T47D (cell line): Measurements from ENCODE around the gene PVRIG.
A peak's percentile ranks its signal among the peaks of the same experiment; 100 is the strongest.
"Not testable (repeated sequence)": the region's sequence is repeated elsewhere in the genome, so short reads cannot be mapped to it uniquely, and the experiment has no call there.

ENCODE experiments used
- DNase-seq, 2 experiments: peaks; one replicate each; pipeline versions ENCODE4 v3.0.0 to v3.0.0-alpha.2; 2011 to 2012; ENCODE audit warnings: low read depth in 1 of 2, low spot score in 1 of 2
- JUND ChIP-seq: IDR thresholded peaks from 2 replicates; pipeline ENCODE4 v1.6.1; 2012; ENCODE audit warnings: low read depth
- in situ Hi-C: cut with HindIII; loops from 2 replicates; pipeline ENCODE4 v1.10.0; 2016; ENCODE audit warnings: low sequenced_read_pairs, low pct_unique_long_range_greater_than_20kb

The PVRIG gene

DNA sequence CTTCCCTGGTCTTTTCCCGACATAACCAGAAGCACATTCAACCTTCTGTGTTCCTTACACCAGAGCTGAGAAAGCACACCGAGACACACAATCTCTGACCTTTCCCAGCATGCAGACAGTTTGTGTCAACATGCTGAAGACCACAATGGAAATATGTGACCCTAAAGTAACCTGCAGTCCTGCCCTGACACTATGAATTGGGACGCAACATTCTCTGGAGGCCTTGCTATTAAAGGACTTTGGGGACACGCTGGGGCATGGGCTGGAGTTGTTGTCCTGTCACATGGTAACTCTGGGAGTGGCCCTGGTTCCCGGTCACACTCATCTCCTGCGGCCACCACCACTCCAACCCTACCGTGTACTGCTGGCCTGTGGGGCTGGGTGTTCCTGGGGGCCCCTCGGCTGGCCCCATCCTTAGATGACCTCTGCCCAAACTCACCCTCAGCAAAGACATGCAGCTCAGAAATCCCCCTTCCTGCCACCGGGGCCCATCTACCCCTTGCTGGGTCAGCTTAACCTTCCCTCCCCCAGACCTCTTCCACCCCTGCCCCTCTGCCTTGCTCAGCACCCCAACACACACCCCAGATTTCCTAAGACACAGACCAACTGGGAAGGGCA, 25.3 kb downstream of the PVRIG start:
- DNase-seq, result peak in 1 of 2 experiments; percentile 4
- in situ Hi-C loops, result not testable (repeated sequence)

GRCh38 chr7:100246121-100246864, 26.5 kb downstream of the PVRIG start:
- DNase-seq, in situ Hi-C loops: not testable (repeated sequence)

DNA sequence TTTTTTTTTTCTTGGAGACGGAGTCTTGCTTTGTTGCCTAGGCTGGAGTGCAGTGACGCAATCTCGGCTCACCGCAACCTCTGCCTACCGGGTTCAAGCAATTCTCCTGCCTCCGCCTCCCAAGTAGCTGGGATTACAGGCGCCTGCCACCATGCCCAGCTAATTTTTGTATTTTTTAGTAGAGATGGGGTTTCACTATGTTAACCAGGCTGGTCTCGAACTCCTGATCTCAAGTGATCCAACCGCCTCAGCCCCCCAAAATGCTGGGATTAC, 27.1 kb downstream of the PVRIG start:
- in situ Hi-C loops, DNase-seq: not testable (repeated sequence)

DNA sequence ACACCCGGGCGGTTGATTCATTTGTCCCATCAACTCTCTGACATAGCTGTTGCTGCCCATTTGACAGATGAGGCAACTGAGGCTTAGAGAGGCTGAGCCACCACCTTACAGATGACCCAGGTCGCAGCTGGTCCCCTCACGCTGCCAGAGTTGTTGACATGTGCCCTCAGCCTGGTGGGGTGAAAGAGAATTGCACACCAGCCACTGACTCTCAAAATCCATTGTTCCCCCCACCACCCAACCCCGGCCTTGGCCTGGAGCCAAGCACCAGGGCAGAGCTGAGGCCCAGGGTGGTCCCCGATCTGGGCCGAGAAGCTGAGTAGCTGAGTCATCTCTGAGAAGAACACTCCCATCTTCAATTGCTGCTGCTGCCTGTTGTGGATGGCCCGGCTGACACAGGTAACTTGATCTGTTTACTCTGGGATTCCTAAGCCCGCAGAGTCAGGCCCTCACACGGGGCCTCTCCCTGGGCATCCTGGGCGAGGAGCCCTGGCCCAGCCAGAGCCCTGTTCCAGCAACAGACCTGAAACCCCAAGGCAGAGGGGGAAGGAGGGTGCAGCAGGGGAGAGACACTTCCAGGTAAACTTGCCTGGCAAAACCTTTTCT, 27.5 kb downstream of the PVRIG start:
- DNase-seq, result peak; percentile 47 to 77
- no peak for TF ChIP-seq JUND
- in situ Hi-C loops, result no loop called here

- no peak for DNase-seq
- no peak for TF ChIP-seq JUND
- in situ Hi-C loops, result no loop called here
Measured at GRCh38 chr7:100248483-100248882, 28.7 kb downstream of the PVRIG start.

DNA sequence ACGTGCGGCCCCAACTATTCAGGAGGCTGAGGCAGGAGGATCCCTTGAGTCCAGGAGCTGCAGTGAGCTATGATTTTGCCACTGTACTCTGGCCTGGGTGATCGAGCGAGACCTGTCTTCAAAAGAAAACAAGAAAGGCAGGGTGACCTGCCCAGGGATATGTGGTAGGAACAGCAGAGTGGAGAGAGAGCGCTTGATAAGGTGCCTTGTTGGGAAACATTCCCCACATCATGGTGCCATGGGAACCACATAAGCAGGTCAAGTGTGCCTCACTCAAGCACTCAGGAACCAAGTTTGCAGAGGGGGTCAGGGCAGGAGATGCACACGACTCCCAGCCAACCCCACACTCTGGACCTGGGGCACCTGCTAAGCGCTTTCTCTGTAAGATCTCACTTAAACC, 37.3 kb downstream of the PVRIG start:
- no peak for DNase-seq
- in situ Hi-C loops, result no loop called here
- no peak for TF ChIP-seq JUND

- DNase-seq, in situ Hi-C loops: not testable (repeated sequence)
Measured at GRCh38 chr7:100259984-100260383, 40.2 kb downstream of the PVRIG start.

- not testable (repeated sequence) for DNase-seq
Measured at GRCh38 chr7:100262896-100263295, 43.1 kb downstream of the PVRIG start.

GRCh38 chr7:100264223-100264622, 44.5 kb downstream of the PVRIG start:
- in situ Hi-C loops, result not testable (repeated sequence)

More at GRCh38 chr7:100262896-100263295, 43.1 kb downstream of the PVRIG start:
- in situ Hi-C loops, result not testable (repeated sequence)

DNA sequence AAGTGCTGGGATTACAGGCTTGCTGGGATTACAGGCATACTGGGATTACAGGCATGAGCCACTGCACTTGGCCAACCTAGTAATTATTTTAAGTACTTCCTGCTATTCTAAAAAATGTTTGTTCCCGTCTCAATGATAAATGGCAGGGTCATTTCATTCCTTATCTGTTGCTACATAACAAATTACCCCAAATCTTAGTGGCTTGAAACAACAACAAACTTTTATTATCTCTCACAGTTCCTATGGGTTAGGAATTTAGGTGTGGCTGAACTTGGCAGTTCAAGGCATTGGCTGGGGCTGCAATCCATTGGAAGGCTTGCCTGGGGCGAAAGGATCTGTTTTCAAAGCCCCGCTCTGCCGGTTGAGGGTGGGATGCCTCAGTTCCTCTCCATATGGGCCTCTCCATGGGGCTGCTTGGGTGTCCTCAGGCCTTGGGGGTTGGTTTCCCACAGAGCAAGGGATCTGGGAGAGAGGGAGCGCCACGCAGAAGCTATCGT, 45.0 kb downstream of the PVRIG start:
- DNase-seq, in situ Hi-C loops: not testable (repeated sequence)

More at GRCh38 chr7:100264223-100264622, 44.5 kb downstream of the PVRIG start:
- DNase-seq, result not testable (repeated sequence)

- DNase-seq, result not testable (repeated sequence)
Measured at GRCh38 chr7:100265851-100266250, 46.1 kb downstream of the PVRIG start.

DNA sequence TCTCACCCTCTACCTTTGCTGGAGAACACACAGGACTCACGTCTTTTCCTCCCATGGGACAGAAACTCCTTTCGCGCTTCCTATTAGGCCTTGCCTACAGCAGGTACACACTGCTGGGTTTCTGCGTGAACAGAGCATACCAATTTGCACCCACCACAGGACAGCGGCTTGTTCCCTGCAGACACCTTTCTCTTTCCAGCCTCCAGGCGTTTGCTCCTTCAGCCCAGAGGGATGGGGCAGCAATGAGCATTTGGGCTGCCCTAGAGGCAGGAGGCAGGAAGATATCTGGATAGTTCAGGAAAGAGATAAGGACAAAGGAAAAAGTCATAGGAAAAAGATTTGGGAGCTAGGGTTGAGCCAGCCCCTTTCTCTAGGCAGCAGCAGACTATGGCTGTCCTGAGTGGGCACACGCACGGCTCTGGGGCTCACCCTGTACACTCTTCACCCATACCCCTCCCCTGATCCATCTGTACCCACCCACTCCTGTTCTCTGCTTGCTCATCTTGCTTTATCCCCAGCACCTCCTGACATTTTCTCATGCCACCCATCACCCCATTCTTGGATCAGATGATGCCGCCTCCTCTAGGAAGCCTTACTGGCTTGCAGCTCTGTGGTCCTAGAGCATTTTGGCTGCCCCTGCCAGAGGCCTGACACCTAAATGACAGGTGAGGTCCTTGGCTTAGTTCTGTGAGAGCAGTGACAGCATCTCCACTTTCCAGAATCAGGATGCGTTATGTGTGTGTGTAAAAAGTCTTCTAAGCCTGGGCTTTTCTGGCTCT, 47.0 kb downstream of the PVRIG start:
- DNase-seq, result no peak
- in situ Hi-C loops, result no loop called here
- no peak for TF ChIP-seq JUND

More at GRCh38 chr7:100265851-100266250, 46.1 kb downstream of the PVRIG start:
- in situ Hi-C loops, result not testable (repeated sequence)

GRCh38 chr7:100267648-100268047, 47.9 kb downstream of the PVRIG start:
- in situ Hi-C loops, result no loop called here
- DNase-seq, result no peak
- no peak for TF ChIP-seq JUND

- in situ Hi-C loops, DNase-seq: not testable (repeated sequence)
Measured at GRCh38 chr7:100268882-100269281, 49.1 kb downstream of the PVRIG start.

DNA sequence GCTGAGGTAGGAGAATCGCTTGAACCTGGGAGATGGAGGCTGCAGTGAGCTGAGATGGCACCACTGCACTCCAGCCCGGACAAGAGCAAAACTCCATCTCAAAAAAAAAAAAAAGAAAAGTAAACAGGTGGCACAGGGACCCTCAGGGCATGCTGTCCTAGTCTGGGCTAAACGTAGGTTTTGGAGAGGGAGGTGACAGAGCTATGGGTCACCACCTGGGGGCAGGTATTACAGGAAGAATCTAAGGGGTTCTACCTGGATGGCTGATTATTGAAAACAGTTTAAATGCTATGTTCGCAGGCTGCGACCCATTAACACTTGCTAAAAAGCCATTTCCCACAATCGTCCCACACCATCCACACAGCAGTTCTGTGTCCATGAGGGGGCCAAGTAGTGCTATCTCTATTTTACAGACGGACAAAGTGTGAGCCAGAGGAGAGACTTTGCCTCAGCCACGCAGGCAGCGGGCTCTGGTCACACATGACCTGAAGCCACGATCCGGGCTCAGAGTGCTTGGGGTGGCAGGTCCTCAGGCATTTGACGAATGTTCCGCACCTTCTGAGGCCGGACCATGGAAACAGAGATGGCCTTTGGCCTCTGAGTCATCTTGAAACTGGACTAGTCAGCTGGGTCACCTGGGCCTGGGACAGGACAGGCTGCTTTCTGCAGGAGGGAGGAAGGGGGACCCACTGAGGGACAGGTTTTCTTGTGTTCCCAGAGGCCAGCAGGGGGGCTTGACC, 49.7 kb downstream of the PVRIG start:
- in situ Hi-C loops, DNase-seq: not testable (repeated sequence)

DNA sequence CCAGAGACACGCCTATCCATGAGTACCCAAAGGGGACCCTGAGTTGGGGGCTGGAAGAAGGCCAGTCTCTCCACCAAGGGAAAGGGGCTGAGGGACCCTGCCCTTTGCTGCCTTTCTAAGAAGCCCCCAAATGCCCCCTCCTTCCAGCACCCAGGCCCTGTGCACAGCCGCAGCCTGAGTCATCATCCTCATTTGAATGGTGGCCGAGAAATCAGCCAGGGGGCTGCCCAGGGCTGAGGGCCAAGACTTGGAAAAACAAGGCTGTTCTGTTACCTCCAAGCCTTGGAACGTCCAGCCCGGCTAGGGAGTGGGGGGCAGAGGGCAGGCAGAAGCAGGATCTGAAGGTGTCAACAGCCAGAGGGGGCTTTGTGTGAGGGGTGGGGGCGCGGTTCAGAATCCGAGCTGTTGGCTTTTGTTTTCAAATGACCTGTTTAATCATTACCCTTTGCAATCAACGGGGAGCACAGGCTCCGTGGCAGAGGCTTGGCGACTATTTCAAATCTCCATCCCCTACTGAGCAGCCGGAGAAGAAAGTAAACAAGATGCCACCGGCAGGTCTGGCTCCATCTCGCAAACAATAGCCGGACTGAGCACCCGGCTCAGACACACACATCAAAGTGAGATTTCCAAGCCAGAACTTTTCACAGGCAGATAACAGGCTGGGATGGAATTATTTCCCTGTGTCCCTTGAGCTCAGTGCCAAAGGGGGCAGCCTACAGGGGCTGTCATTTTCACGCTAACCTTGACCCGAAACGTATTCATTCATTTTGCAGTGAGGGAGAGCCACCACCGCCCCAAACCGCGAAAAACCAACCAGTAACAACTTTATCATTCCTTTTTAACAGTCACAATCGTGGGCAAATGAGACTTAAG, 50.5 kb downstream of the PVRIG start:
- DNase-seq, in situ Hi-C loops: not testable (repeated sequence)
